Measurements from ENCODE around the gene PNLIPRP2.

- TF ChIP-seq CTCF (IDR thresholded peaks at IDR 0.05) (no peak), EP300 (IDR thresholded peaks at IDR 0.05) (no peak), POLR2A (IDR thresholded peaks at IDR 0.05; ENCODE audit: low read depth) (no peak)
These were observed 37.3 kb downstream of the PNLIPRP2 start for GRCh38 chr10:116657863-116658551.

All from esophagus muscularis mucosa (tissue), 4 donors.